Glutamatergic neuron (in vitro differentiated cells): ENCODE measurements around the gene MBD3L4. TPM values are rescaled to one million over a fixed set of nuclear protein-coding genes. Genes with fewer than 3 reads are reported as not detected.
A peak's percentile ranks its signal among the peaks of the same experiment; 100 is the strongest.

Source experiments
- DNase-seq: peaks from one replicate; pipeline ENCODE4 v3.0.0; 2022
- H3K27ac Mint-ChIP-seq: one replicate; pipeline ENCODE4 v1.8.0; 2020; ENCODE audit warnings: mild to moderate bottlenecking, mixed read lengths, inconsistent platforms; ENCODE audit not compliant: unreplicated experiment
- H3K27me3 Mint-ChIP-seq: one replicate; pipeline ENCODE4 v1.8.0; 2020; ENCODE audit warnings: mild to moderate bottlenecking, moderate library complexity, mixed read lengths, inconsistent platforms; ENCODE audit not compliant: unreplicated experiment
- H3K36me3 Mint-ChIP-seq: one replicate; pipeline ENCODE4 v1.8.0; 2020; ENCODE audit warnings: mild to moderate bottlenecking, mixed read lengths, inconsistent platforms; ENCODE audit not compliant: unreplicated experiment
- H3K4me1 Mint-ChIP-seq: one replicate; pipeline ENCODE4 v1.8.0; 2020; ENCODE audit warnings: mild to moderate bottlenecking, low read depth, mixed read lengths, inconsistent platforms; ENCODE audit not compliant: unreplicated experiment
- H3K4me3 Mint-ChIP-seq: one replicate; pipeline ENCODE4 v1.8.0; 2020; ENCODE audit warnings: mild to moderate bottlenecking, mixed read lengths, inconsistent platforms; ENCODE audit not compliant: unreplicated experiment
- H3K9me3 Mint-ChIP-seq: one replicate; pipeline ENCODE4 v1.8.0; 2020; ENCODE audit warnings: mild to moderate bottlenecking, moderate library complexity, mixed read lengths, inconsistent platforms; ENCODE audit not compliant: unreplicated experiment
- total RNA-seq: library from RNA; stranded (reverse); fragmentation: NEBNext Ultra II Directional; extraction: Animal tissue kit (Norgen Biotek cat#: 25700); gene quantifications from one replicate; pipeline ENCODE4 v1.2.1, GENCODE V29; 2021; ENCODE audit not compliant: unreplicated experiment
- TF ChIP-seq, protein P1 (sequence below): fragments of 200-600 bp; sonication (generic); IDR thresholded peaks from one replicate; pipeline ENCODE4 v1.5.0; 2021; ENCODE audit not compliant: partially characterized antibody, unreplicated experiment

MBD3L4 gene
- total RNA-seq, 1 donor from 2014 or later = not detected

GRCh38 chr19:6996810-6997209 lies 43.2 kb downstream of the MBD3L4 start:
- TF ChIP-seq, protein P1, sequence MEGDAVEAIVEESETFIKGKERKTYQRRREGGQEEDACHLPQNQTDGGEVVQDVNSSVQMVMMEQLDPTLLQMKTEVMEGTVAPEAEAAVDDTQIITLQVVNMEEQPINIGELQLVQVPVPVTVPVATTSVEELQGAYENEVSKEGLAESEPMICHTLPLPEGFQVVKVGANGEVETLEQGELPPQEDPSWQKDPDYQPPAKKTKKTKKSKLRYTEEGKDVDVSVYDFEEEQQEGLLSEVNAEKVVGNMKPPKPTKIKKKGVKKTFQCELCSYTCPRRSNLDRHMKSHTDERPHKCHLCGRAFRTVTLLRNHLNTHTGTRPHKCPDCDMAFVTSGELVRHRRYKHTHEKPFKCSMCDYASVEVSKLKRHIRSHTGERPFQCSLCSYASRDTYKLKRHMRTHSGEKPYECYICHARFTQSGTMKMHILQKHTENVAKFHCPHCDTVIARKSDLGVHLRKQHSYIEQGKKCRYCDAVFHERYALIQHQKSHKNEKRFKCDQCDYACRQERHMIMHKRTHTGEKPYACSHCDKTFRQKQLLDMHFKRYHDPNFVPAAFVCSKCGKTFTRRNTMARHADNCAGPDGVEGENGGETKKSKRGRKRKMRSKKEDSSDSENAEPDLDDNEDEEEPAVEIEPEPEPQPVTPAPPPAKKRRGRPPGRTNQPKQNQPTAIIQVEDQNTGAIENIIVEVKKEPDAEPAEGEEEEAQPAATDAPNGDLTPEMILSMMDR = no peak
- no peaks in the 10 kb centered on the region for H3K4me1 Mint-ChIP-seq
- no peak overlapping the region for H3K27ac Mint-ChIP-seq
- peaks cover 16% of the 10 kb centered on the region for H3K9me3 Mint-ChIP-seq
- H3K27me3 Mint-ChIP-seq = peaks cover 5% of the 10 kb centered on the region
- DNase-seq = no peak
- H3K36me3 Mint-ChIP-seq = peaks cover 11% of the 10 kb centered on the region
- H3K4me3 Mint-ChIP-seq = no peak overlapping the region

- Mint-ChIP-seq H3K27ac (peak overlapping the region; percentile 74), H3K36me3 (peaks cover 11% of the 10 kb centered on the region), H3K27me3 (peaks cover 5% of the 10 kb centered on the region), H3K4me3 (no peak overlapping the region), H3K4me1 (no peaks in the 10 kb centered on the region), H3K9me3 (peaks cover 17% of the 10 kb centered on the region)
- TF ChIP-seq, protein P1 = no peak
- no peak for DNase-seq
These were observed 44.9 kb downstream of the MBD3L4 start for GRCh38 chr19:6995054-6995453.

GRCh38 chr19:6988257-6988656 lies 51.7 kb downstream of the MBD3L4 start:
- Mint-ChIP-seq H3K36me3 (peaks cover 7% of the 10 kb centered on the region), H3K27ac (no peak overlapping the region), H3K4me3 (no peak overlapping the region), H3K27me3 (no peaks in the 10 kb centered on the region), H3K4me1 (no peaks in the 10 kb centered on the region), H3K9me3 (peaks cover 13% of the 10 kb centered on the region)
- DNase-seq = no peak
- TF ChIP-seq, protein P1 = no peak

DNA sequence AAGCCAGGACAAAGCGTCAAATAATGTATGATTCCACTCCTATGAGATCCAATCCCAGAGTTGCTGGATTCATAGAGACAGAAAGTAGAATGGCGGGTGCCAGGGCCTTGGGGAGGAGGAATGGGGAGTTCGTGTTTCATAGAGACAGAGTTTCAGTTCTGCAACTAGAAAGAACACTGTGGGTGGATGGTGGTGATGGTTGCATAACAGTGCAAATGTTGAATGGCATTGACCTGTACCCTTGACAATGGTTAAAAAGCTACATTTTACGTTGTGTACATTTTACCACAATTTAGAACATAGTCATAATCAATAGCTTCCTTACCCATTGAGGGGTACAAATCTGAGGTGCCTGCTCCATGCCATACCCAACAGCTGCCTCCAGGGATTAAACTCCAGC lies 52.1 kb downstream of the MBD3L4 start:
- no peaks in the 10 kb centered on the region for H3K4me1 Mint-ChIP-seq
- H3K9me3 Mint-ChIP-seq = peaks cover 13% of the 10 kb centered on the region
- H3K27me3 Mint-ChIP-seq = no peaks in the 10 kb centered on the region
- no peak overlapping the region for H3K27ac Mint-ChIP-seq
- H3K4me3 Mint-ChIP-seq = no peak overlapping the region
- TF ChIP-seq, protein P1 = no peak
- H3K36me3 Mint-ChIP-seq = peaks cover 7% of the 10 kb centered on the region
- no peak for DNase-seq

Other genes with a start within 250 kb of the MBD3L4 start
- not detected for gene ADGRE1, start 152.6 kb downstream of the MBD3L4 start, total RNA-seq
- gene MBD3L2B, start 18.7 kb downstream of the MBD3L4 start, total RNA-seq = 1.5 TPM
- gene MBD3L5, start 9.6 kb downstream of the MBD3L4 start, total RNA-seq = not detected
- gene MBD3L2, start 9.1 kb upstream of the MBD3L4 start, total RNA-seq = 1.5 TPM
- gene MBD3L3, start 18.5 kb upstream of the MBD3L4 start, total RNA-seq = 1.3 TPM
- gene ZNF557, start 29.5 kb upstream of the MBD3L4 start, total RNA-seq = 13.7 TPM